IMR-90 (cell line): Measurements from ENCODE around the gene PRDM2. TPM values are rescaled to one million over a fixed set of nuclear protein-coding genes. Genes with fewer than 3 reads are reported as not detected.

Source experiments
- ATAC-seq: fragments of 200-7000 bp; cut with Tn5 transposase; 2 replicates; pipeline ENCODE4 v1.9.1; 2020; ENCODE audit warnings: low read depth, mild to moderate bottlenecking, moderate library complexity
- BruUV-seq: library from RNA; stranded (reverse); fragments of 400-500 nt; replicated peaks from 2 replicates; lab custom pipeline; 2021; lab: Mats Ljungman, UMichigan
- CTCF ChIA-PET: fragments of 300-600 bp; formaldehyde crosslinking; extraction: SDS; loops from one replicate; lab custom pipeline; 2021; ENCODE audit warnings: antibody characterized with exemption; lab: Yijun Ruan, JAX
- POLR2A ChIA-PET: fragments of 300-600 bp; sonication (Branson Sonifier 250); formaldehyde crosslinking; loops from one replicate; lab custom pipeline; 2022; ENCODE audit warnings: antibody characterized with exemption; ENCODE audit not compliant: unreplicated experiment; lab: Charles Lee
- DNase-seq: peaks from one replicate; pipeline ENCODE4 v3.0.0; 2013
- H2AFZ ChIP-seq: replicated peaks from 2 replicates; pipeline ENCODE3; 2013; ENCODE audit warnings: low read length, mild to moderate bottlenecking; ENCODE audit not compliant: poor library complexity
- H2AK5ac ChIP-seq: 2 replicates; pipeline ENCODE4 v1.6.1; 2013; ENCODE audit warnings: low read depth, low read length, inconsistent platforms
- H2AK9ac ChIP-seq: replicated peaks from 2 replicates; pipeline ENCODE3; 2013; ENCODE audit warnings: mild to moderate bottlenecking, low read depth, low read length, moderate library complexity; ENCODE audit not compliant: poor library complexity
- H2BK120ac ChIP-seq: 2 replicates; pipeline ENCODE4 v1.6.1; 2013; ENCODE audit warnings: low read depth, low read length, inconsistent platforms
- H2BK15ac ChIP-seq: 3 replicates; pipeline ENCODE4 v1.6.1; 2013; ENCODE audit warnings: low read depth, low read length, inconsistent platforms
- H2BK20ac ChIP-seq: 2 replicates; pipeline ENCODE4 v1.6.1; 2013; ENCODE audit warnings: low read depth, mild to moderate bottlenecking, inconsistent platforms, low read length, moderate library complexity
- H2BK5ac ChIP-seq: 2 replicates; pipeline ENCODE4 v1.6.1; 2013; ENCODE audit warnings: mild to moderate bottlenecking, low read depth, low read length, inconsistent platforms; ENCODE audit not compliant: poor library complexity, severe bottlenecking
- H3K14ac ChIP-seq: replicated peaks from 2 replicates; pipeline ENCODE4 v1.6.1; 2013; ENCODE audit warnings: low read depth, low read length, inconsistent platforms
- H3K18ac ChIP-seq: 2 replicates; pipeline ENCODE4 v1.6.1; 2013; ENCODE audit warnings: low read depth, low read length, control low read depth
- H3K23ac ChIP-seq: 2 replicates; pipeline ENCODE4 v1.6.1; 2013; ENCODE audit warnings: low read depth, low read length, inconsistent platforms
- H3K27ac ChIP-seq: 2 replicates; pipeline ENCODE4 v1.5.1; 2013; ENCODE audit warnings: mild to moderate bottlenecking, control low read depth, low read length; ENCODE audit not compliant: insufficient read depth
- H3K27me3 ChIP-seq: 2 replicates; pipeline ENCODE4 v1.6.1; 2013; ENCODE audit warnings: low read length; ENCODE audit not compliant: control insufficient read depth, insufficient read depth
- H3K36me3 ChIP-seq: 2 replicates; pipeline ENCODE4 v1.6.1; 2013; ENCODE audit warnings: low read length, mixed read lengths; ENCODE audit not compliant: control insufficient read depth, insufficient read depth
- H3K4ac ChIP-seq: 2 replicates; pipeline ENCODE4 v1.6.1; 2013; ENCODE audit warnings: low read depth, low read length, inconsistent platforms
- H3K4me1 ChIP-seq: 2 replicates; pipeline ENCODE4 v1.6.1; 2013; ENCODE audit warnings: low read length, mixed read lengths; ENCODE audit not compliant: control insufficient read depth, insufficient read depth
- H3K4me2 ChIP-seq: 2 replicates; pipeline ENCODE4 v1.6.1; 2013; ENCODE audit warnings: low read depth, mild to moderate bottlenecking, control low read depth, low read length, moderate library complexity
- H3K4me3 ChIP-seq: 2 replicates; pipeline ENCODE4 v1.5.1; 2013; ENCODE audit warnings: low read depth, mild to moderate bottlenecking, control low read depth, low read length, moderate library complexity; ENCODE audit not compliant: insufficient read depth
- H3K56ac ChIP-seq: 2 replicates; pipeline ENCODE4 v1.6.1; 2013; ENCODE audit warnings: low read length, inconsistent platforms; ENCODE audit not compliant: insufficient read depth; ENCODE audit errors: extremely low read depth
- H3K79me1 ChIP-seq, 2 experiments: 2 replicates each; pipeline ENCODE4 v1.6.1; 2013; ENCODE audit warnings: low read length in 2 of 2, inconsistent platforms in 1 of 2, low read depth in 1 of 2
- H3K9ac ChIP-seq: 2 replicates; pipeline ENCODE4 v1.6.1; 2013; ENCODE audit warnings: low read depth, low read length, control low read depth
- H3K9me1 ChIP-seq: 2 replicates; pipeline ENCODE4 v1.6.1; 2013; ENCODE audit warnings: low read length, inconsistent platforms; ENCODE audit not compliant: insufficient read depth
- H3K9me3 ChIP-seq: 2 replicates; pipeline ENCODE4 v1.6.1; 2013; ENCODE audit warnings: low read length; ENCODE audit not compliant: control insufficient read depth, insufficient read depth
- H4K20me1 ChIP-seq: 2 replicates; pipeline ENCODE4 v1.6.1; 2013; ENCODE audit warnings: low read length, inconsistent platforms; ENCODE audit not compliant: insufficient read depth
- H4K5ac ChIP-seq: 2 replicates; pipeline ENCODE4 v1.6.1; 2013; ENCODE audit warnings: mild to moderate bottlenecking, low read depth, low read length, control low read depth
- H4K8ac ChIP-seq, 2 experiments: 2 replicates each; pipeline ENCODE4 v1.6.1; 2013; ENCODE audit warnings: low read depth in 2 of 2, low read length in 2 of 2, control low read depth in 1 of 2, inconsistent platforms in 1 of 2
- H4K91ac ChIP-seq: 2 replicates; pipeline ENCODE4 v1.6.1; 2013; ENCODE audit warnings: low read depth, low read length, inconsistent platforms; ENCODE audit not compliant: insufficient read depth
- FOS ChIP-seq: fragments of 150-350 bp; IDR thresholded peaks from 2 replicates; pipeline ENCODE4 v1.6.1; 2016; ENCODE audit warnings: low read depth, low read length
- MAZ ChIP-seq: IDR thresholded peaks from 2 replicates; pipeline ENCODE4 v1.6.1; 2012; ENCODE audit warnings: low read depth, mild to moderate bottlenecking, low read length, improper control_type of control experiment, moderate library complexity, borderline replicate concordance
- POLR2A ChIP-seq: IDR thresholded peaks from 2 replicates; pipeline ENCODE4 v1.6.1; 2012; ENCODE audit warnings: mild to moderate bottlenecking, low read depth, low read length
- RAD21 ChIP-seq: IDR thresholded peaks from 2 replicates; pipeline ENCODE4 v1.6.1; 2012; ENCODE audit warnings: low read length, improper control_type of control experiment
- SMC3 ChIP-seq: fragments of 150-350 bp; IDR thresholded peaks from 2 replicates; pipeline ENCODE4 v1.6.1; 2016; ENCODE audit warnings: low read depth, mild to moderate bottlenecking, antibody characterized with exemption, low read length, moderate library complexity
- WGBS, 2 experiments: methylation state at CpG; one replicate each; pipeline versions ENCODE4 v1.1.5 to v1.1.7; 2013; ENCODE audit warnings: missing lambda C conversion rate in 2 of 2; ENCODE audit not compliant: insufficient read length in 1 of 2; ENCODE audit errors: extremely low coverage in 2 of 2; 5-methylcytosine and 5-hydroxymethylcytosine counted together
- dilution Hi-C: fragments of 300-500 bp; cut with HindIII; formaldehyde crosslinking; loops from one replicate; pipeline ENCODE4 v1.14.3; 2018; ENCODE audit warnings: low sequenced_read_pairs; ENCODE audit not compliant: unreplicated experiment
- in situ Hi-C: fragments of 300-500 bp; cut with MboI; formaldehyde crosslinking; loops from 3 replicates; pipeline ENCODE4 v1.14.3; 2019; ENCODE audit warnings: low sequenced_read_pairs, inconsistent platforms, mixed read lengths
- intact Hi-C: fragments of 100-400 bp; cut with micrococcal nuclease; formaldehyde crosslinking; loops from 2 replicates; pipeline ENCODE4 v1.10.0; 2022
- polyA plus RNA-seq, 3 experiments: library from polyadenylated mRNA; depleted of rRNA; stranded (reverse); fragments of >200 nt; gene quantifications; 2 replicates each; pipeline ENCODE4 v1.2.3, GENCODE V29; 2012; ENCODE audit warnings: low replicate concordance in 1 of 3
- total RNA-seq: library from RNA; depleted of rRNA; stranded (reverse); fragments of >200 nt; gene quantifications from 2 replicates; pipeline ENCODE4 v1.2.3, GENCODE V29; 2012
- TF ChIP-seq, protein P1 (sequence below): fragments of 150-350 bp; IDR thresholded peaks from 2 replicates; pipeline ENCODE4 v1.6.1; 2016; ENCODE audit warnings: low read depth, mild to moderate bottlenecking, low read length, moderate library complexity, borderline replicate concordance

The PRDM2 gene
- total and polyA plus RNA-seq, 2 of the 4 experiments (the other 2 are of a cell fraction), result 3.4 to 8.9 TPM

DNA sequence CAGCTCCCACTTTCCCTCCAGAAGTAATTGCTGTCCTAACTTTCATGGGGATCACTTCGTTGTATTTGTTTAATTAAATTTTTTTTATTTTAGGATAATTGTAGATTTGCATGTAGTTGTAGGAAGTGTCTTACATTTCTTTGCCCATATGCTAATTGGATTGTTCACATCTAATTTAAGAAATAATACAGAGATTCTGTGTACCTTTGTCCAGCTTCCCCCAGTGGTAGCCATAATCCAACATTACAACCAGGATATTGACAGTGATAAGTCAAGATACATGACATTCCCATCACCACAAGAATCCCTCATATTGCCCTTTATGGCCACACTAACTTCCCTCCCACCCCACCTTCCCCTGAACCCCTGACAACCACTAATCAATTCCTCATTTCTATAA lies 136.6 kb downstream of the PRDM2 start:
- no TSS peak for BruUV-seq
- ATAC-seq, result no peak
- no CpG with 5 or more reads among the region's 1 CpG for WGBS, 2 experiments

More for the DNA sequence above, 136.6 kb downstream of the PRDM2 start:
- dilution Hi-C loops (no loop called here), in situ Hi-C loops (no loop called here), intact Hi-C loops (no loop called here)
- no peaks in the 10 kb centered on the region for H3K27me3 ChIP-seq
- H2AFZ ChIP-seq, result no peak overlapping the region
- no peak overlapping the region for H4K91ac ChIP-seq
- no peak overlapping the region for H2AK9ac ChIP-seq
- H3K18ac ChIP-seq, result no peak overlapping the region
- H3K4me3 ChIP-seq, result no peak overlapping the region
- H3K9ac ChIP-seq, result no peak overlapping the region
- H4K5ac ChIP-seq, result no peak overlapping the region
- H2BK20ac ChIP-seq, result no peak overlapping the region
- no peaks in the 10 kb centered on the region for H3K9me1 ChIP-seq
- no peak overlapping the region for H3K56ac ChIP-seq
- no peak for TF ChIP-seq FOS
- TF ChIP-seq SMC3, result no peak
- no peak for TF ChIP-seq RAD21
- TF ChIP-seq MAZ, result no peak
- TF ChIP-seq, protein P1, sequence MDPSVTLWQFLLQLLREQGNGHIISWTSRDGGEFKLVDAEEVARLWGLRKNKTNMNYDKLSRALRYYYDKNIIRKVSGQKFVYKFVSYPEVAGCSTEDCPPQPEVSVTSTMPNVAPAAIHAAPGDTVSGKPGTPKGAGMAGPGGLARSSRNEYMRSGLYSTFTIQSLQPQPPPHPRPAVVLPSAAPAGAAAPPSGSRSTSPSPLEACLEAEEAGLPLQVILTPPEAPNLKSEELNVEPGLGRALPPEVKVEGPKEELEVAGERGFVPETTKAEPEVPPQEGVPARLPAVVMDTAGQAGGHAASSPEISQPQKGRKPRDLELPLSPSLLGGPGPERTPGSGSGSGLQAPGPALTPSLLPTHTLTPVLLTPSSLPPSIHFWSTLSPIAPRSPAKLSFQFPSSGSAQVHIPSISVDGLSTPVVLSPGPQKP, result no peak
- no peak for TF ChIP-seq POLR2A
- no peak overlapping the region for H3K4me2 ChIP-seq
- no peak overlapping the region for H3K23ac ChIP-seq
- no peaks in the 10 kb centered on the region for H3K79me1 ChIP-seq
- CTCF ChIA-PET, result no interaction called here
- H2BK120ac ChIP-seq, result no peak overlapping the region
- no peaks in the 10 kb centered on the region for H3K36me3 ChIP-seq
- H3K14ac ChIP-seq, result no peak overlapping the region
- POLR2A ChIA-PET, result no interaction called here
- H3K27ac ChIP-seq, result no peak overlapping the region
- H2BK5ac ChIP-seq, result no peak overlapping the region
- H4K8ac ChIP-seq, result no peak overlapping the region
- no peaks in the 10 kb centered on the region for H3K9me3 ChIP-seq
- H3K4me1 ChIP-seq, result no peaks in the 10 kb centered on the region
- no peaks in the 10 kb centered on the region for H4K20me1 ChIP-seq
- no peak overlapping the region for H3K4ac ChIP-seq
- H2BK15ac ChIP-seq, result no peak overlapping the region
- H2AK5ac ChIP-seq, result no peak overlapping the region
- DNase-seq, result no peak
